GM12801 (cell line): ENCODE results near the gene APIP.

Experiments used
- CTCF ChIP-seq: IDR thresholded peaks from one replicate; pipeline ENCODE4 v1.5.1; 2011; ENCODE audit warnings: control low read depth; ENCODE audit not compliant: insufficient read length; ENCODE audit errors: extremely low read depth

Gene APIP

GRCh38 chr11:34893416-34893815 is 22.8 kb downstream of the APIP start:
- no peak for TF ChIP-seq CTCF

- no peak for TF ChIP-seq CTCF
Observed at GRCh38 chr11:34891611-34892010, 24.6 kb downstream of the APIP start.

- no peak for TF ChIP-seq CTCF
Observed at GRCh38 chr11:34890812-34891211, 25.4 kb downstream of the APIP start.

GRCh38 chr11:34890089-34890488 is 26.1 kb downstream of the APIP start:
- no peak for TF ChIP-seq CTCF

GRCh38 chr11:34887260-34887659 is 28.9 kb downstream of the APIP start:
- no peak for TF ChIP-seq CTCF

GRCh38 chr11:34886609-34887008 is 29.6 kb downstream of the APIP start:
- TF ChIP-seq CTCF, result no peak

- TF ChIP-seq CTCF, result no peak
Observed at GRCh38 chr11:34881900-34882299, 34.3 kb downstream of the APIP start.

GRCh38 chr11:34877375-34877975 is 38.7 kb downstream of the APIP start:
- no peak for TF ChIP-seq CTCF
